ENCODE data around the gene KLHL2. TPM values are rescaled to one million over a fixed set of nuclear protein-coding genes. Genes with fewer than 3 reads are reported as not detected.

KLHL2 gene
- total and polyA plus RNA-seq, 2 donors (not counting 3 experiments of a cell fraction or from before 2014, with no cell fraction given), result 9.9 to 22.1 TPM

DNA sequence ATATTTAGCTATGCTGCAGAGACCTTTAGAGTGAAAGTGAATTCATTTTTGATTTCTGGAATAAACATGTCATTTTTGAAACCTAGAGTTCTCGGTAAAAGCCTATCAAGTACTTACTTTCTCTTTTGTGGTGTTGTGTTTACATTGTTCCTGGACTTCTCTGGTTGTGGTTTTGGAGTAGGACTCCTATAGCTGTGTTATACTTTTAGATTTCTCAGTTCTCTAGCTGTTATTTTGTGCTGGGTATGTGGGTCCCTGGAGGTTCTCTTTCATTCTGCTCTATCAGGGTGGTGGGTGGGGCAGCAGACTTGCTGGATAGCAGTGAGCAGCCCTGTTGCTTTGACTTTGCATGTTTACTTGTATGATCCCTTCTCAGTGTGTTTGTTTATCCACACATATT lies 94.5 kb downstream of the KLHL2 start:
- Histone ChIP-seq H3K9me1 (replicated peaks; ENCODE audit: control insufficient read depth, extremely low read depth, insufficient read depth, low read length) (no peaks in the 10 kb centered on the region), H3K9ac (replicated peaks; ENCODE audit: extremely low read depth, insufficient read depth, low read length) (no peak overlapping the region), H3K4me2 (ENCODE audit: insufficient read depth, low read length) (peak overlapping the region; percentile 75), H3K36me3 (ENCODE audit: control insufficient read depth in 2 of 2, extremely low read depth in 1 of 2, insufficient read depth in 2 of 2, low read length in 2 of 2) (peaks cover 0 to 2% of the 10 kb centered on the region in 2 experiments), H4K20me1 (replicated peaks; ENCODE audit: control insufficient read depth, extremely low read depth, insufficient read depth, low read length) (no peaks in the 10 kb centered on the region), H3K9me3 (replicated peaks; ENCODE audit: control insufficient read depth, insufficient read depth, low read length) (no peaks in the 10 kb centered on the region), H3K4me1 (ENCODE audit: control insufficient read depth, extremely low read depth, insufficient read depth, low read length) (no peaks in the 10 kb centered on the region), H3K4me3 (replicated peaks in 1 of 3; ENCODE audit: insufficient read depth in 1 of 3, low read depth in 1 of 3, low read length in 3 of 3) (peak overlapping the region in 1 of 3 experiments; percentile 13), H3K27me3 (ENCODE audit: control insufficient read depth in 2 of 2, insufficient read depth in 2 of 2, low read length in 2 of 2) (no peaks in the 10 kb centered on the region), H3K79me2 (ENCODE audit: control insufficient read depth, insufficient read depth, low read length) (no peaks in the 10 kb centered on the region), H3K27ac (ENCODE audit: insufficient read depth, low read depth, low read length) (no peak overlapping the region), H2AFZ (ENCODE audit: low read depth, low read length) (no peak overlapping the region)
- TF ChIP-seq MYC (IDR thresholded peaks at IDR 0.05; ENCODE audit: low read depth, low read length), result no peak
- ChIA-PET CTCF (interaction anchor here (1.4 kb wide), 1 partner anchor 171 kb away, joined by 4 read pairs; no protein-coding TSS in a partner anchor), POLR2A (no interaction called here)
- BruUV-seq (replicated peaks), result no TSS peak
- intact Hi-C loops (cut with micrococcal nuclease), result no loop called here
- DNase-seq (ENCODE audit: low read depth, low spot score) (peak; percentile 26), FAIRE-seq (peak; percentile 24)
- dilution Hi-C loops (cut with MboI; ENCODE audit: extremely low pct_ligation_motif_present, low sequenced_read_pairs), result no loop called here

- peaks cover 0 to under 1% of the 10 kb centered on the region in 2 experiments for H3K36me3 ChIP-seq (ENCODE audit: control insufficient read depth in 2 of 2, extremely low read depth in 1 of 2, insufficient read depth in 2 of 2, low read length in 2 of 2)
- FAIRE-seq, result no peak
- BruUV-seq (replicated peaks), result no TSS peak
- no peaks in the 10 kb centered on the region for H3K9me1 ChIP-seq (replicated peaks; ENCODE audit: control insufficient read depth, extremely low read depth, insufficient read depth, low read length)
- intact Hi-C loops (cut with micrococcal nuclease), result no loop called here
- H3K27me3 ChIP-seq (ENCODE audit: control insufficient read depth in 2 of 2, insufficient read depth in 2 of 2, low read length in 2 of 2), result no peaks in the 10 kb centered on the region
- TF ChIP-seq GATA2 (IDR thresholded peaks at IDR 0.05; ENCODE audit: insufficient read depth, insufficient read length, low read depth, low read length) (no peak), POLR2A (IDR thresholded peaks at IDR 0.05; ENCODE audit: low read depth, low read length) (no peak)
- CTCF ChIA-PET, result no interaction called here
- no peaks in the 10 kb centered on the region for H3K79me2 ChIP-seq (ENCODE audit: control insufficient read depth, insufficient read depth, low read length)
- H3K4me2 ChIP-seq (ENCODE audit: insufficient read depth, low read length), result no peak overlapping the region
- H3K4me3 ChIP-seq (replicated peaks in 1 of 3; ENCODE audit: insufficient read depth in 1 of 3, low read depth in 1 of 3, low read length in 3 of 3), result no peak overlapping the region
- dilution Hi-C loops (cut with MboI; ENCODE audit: extremely low pct_ligation_motif_present, low sequenced_read_pairs), result no loop called here
- no peak overlapping the region for H3K9ac ChIP-seq (replicated peaks; ENCODE audit: extremely low read depth, insufficient read depth, low read length)
- POLR2A ChIA-PET, result no interaction called here
- no peak for DNase-seq (ENCODE audit: low read depth, low spot score)
- H3K4me1 ChIP-seq (ENCODE audit: control insufficient read depth, extremely low read depth, insufficient read depth, low read length), result no peaks in the 10 kb centered on the region
- H3K27ac ChIP-seq (ENCODE audit: insufficient read depth, low read depth, low read length), result no peak overlapping the region
- H3K9me3 ChIP-seq (replicated peaks; ENCODE audit: control insufficient read depth, insufficient read depth, low read length), result no peaks in the 10 kb centered on the region
- H2AFZ ChIP-seq (ENCODE audit: low read depth, low read length), result no peak overlapping the region
- H4K20me1 ChIP-seq (replicated peaks; ENCODE audit: control insufficient read depth, extremely low read depth, insufficient read depth, low read length), result no peaks in the 10 kb centered on the region
These were observed 95.3 kb downstream of the KLHL2 start for GRCh38 chr4:165302658-165303057.

All from endothelial cell of umbilical vein (primary cell).